HG02884 (cell line): ENCODE measurements around the gene CCDC171.
A peak's percentile ranks its signal among the peaks of the same experiment; 100 is the strongest.
"Not testable (repeated sequence)": the region's sequence is repeated elsewhere in the genome, so short reads cannot be mapped to it uniquely, and the experiment has no call there.

Source experiments
- ATAC-seq: cut with Tn5 transposase; IDR thresholded peaks from one replicate; pipeline ENCODE4 v1.9.1; 2021; ENCODE audit warnings: mild to moderate bottlenecking, moderate library complexity; ENCODE audit not compliant: unreplicated experiment

CCDC171 gene

DNA sequence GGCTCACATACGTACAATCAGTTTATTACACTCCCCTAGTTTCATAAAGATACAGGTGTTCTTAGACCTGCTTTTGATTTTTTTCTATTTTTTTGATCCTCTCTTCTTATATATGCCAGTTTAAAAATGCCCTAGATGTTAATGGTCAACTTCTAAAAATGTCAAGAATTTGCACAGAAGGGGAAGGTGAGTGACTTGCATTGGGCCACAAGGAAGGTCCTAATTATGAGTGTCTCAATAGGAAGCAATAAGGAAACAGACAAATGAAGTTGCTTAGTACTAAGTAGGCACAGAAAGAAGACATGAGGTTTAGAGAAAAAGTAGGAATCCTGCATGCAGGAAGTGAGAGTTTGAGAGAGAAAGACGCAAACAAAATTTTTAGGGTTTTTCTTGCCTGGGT is 3.2 kb upstream of the CCDC171 start:
- no peak for ATAC-seq

DNA sequence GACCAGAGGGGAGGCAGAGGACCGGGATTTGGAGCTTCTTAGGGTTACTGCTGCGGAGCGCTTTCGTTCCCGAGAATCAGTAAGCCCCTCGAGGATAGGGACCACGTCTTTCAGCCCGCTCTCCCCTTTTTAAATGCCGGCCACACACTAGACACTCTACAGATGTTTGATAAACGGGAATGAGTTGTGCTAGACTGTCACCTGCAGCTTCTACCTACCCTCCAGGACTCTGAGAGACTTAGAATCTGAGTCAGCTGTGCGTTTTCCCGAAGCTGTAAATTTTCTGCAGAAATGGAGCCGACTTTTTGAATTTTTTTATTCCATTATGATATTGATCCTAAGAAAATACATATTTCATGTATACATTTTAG is 670 bp downstream of the CCDC171 start:
- peak; percentile 19 for ATAC-seq

DNA sequence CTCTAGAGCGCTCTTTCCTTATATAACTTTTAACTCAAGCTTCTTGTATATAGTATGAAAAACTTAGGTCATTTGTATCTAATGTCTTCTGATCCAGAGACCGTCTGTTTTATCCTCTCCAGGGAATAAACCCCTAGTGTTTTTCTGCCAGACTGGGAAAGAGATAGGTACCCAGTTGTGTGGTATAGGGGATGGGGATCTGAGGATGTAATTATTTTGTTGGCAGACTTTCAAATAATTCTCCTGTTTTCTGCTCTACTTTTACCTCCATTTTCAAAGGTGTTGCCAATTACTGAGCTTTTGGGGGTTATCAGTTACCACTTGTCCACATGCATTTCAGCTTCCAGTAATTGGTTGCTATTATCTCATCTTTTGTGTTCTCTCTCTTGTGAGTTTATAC is 17.9 kb downstream of the CCDC171 start:
- ATAC-seq = no peak

DNA sequence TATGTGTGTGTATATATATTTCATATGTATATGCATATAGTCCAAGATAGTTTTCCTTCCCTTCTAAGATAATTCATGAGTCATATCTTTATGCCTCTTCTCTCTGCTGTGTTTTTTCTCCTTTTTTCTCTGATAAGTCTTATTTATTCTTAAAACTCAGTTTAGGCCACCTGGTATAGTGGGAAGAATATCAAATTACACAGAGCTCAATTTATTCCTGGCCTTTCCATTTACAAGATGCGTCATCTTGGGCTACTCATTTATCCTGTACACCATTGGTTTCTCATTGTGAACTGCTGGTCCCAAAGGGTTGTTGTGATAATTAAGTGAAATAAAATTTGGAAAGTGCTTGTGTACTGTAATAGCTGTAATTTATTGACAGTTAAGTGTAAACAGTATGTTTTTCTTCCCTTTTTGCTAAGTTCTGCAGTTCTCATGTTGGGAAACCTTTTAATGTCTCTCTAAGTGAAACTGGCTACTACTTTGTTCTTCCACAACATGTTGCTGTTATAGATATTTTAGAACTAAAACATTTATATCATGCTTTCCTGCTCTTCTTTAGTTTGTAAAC is 19.4 kb downstream of the CCDC171 start:
- ATAC-seq = no peak

DNA sequence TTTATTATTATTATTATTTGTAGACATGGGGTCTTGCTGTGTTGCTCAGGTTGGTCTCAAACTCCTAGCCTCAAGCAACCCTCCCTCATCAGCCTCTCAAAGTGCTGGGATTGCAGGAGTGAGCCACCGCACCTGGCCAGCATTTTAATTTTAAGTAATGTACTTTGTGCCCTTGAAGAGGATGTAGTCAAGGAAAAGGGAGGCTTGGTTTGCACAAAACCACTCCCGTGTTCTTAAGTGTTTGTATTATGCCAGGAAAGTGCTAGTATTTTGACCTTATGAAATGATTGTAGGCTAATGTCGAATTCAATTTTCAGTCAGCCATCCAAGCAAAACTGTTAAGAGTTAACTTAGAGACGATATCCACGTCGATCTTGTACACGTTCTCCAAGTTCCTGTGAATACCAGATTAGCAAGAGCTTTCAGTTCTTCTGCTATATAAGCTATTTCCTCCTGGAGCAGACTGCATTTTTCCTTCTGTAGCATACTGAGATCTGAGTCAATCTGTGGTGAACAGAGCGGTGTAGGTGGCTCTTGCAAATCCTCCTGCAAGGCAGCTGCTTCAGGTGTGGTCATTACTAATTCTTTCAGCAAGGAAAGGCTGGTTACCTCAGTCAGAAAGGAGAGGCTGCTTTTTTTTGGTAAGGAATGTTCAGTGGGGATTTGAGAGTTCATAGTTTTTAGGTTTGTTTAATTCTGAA is 23.7 kb downstream of the CCDC171 start:
- no peak for ATAC-seq

DNA sequence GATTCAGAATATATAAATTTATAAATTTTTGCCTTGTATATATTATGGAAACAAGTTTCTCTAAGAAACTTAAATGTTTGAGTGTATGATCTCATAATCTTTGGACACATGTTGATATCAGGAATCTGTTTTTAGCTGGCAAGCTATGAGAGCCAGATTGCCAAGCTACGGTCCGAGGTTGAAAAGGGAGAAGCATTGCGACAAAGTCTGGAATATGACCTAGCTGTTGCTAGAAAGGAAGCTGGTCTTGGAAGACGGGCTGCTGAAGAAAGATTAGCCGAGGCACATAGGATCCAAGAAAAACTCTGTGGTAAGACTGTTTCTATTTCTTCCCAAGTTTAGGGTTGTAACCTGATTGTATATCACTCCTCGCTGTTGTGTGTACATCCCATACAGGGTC is 25.9 kb downstream of the CCDC171 start:
- no peak for ATAC-seq

DNA sequence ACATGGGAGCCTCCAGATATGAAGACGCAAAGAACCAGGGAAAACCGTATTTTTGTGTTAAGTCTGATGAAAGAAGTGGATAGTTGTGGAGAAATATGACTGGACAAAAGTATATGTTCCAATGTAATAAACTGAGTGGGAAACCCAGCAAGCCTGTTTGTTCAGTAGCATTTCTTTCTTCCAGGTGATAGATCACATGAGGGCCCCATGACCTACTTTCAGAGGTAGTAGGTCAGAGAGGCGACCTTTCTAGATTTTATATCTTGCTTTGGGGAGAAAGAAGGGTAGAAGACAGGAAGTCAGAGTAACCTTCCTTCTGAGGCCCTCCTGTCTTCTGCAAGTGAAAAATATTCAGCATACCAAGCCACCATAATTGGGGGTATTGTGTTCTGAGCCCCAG is 31.5 kb downstream of the CCDC171 start:
- ATAC-seq = no peak

DNA sequence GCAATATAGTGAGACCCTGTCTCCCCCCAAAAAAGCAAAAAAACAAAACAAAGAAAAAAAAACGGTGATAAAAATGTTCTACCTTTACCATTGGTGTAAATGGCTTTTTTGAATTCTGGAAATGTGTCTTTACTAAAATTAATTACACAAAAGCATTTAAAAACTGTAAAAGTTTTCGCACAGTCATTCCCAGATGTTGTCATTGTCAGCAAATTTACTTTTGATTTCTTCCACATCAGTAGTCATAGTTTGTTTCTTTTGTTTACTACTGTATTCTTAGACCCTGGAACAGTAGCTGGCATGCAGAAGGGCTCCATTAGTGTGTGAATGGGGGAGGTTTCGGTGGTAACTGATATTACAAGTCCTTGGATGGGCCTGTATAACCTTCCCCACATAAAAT is 39.5 kb downstream of the CCDC171 start:
- ATAC-seq = no peak

DNA sequence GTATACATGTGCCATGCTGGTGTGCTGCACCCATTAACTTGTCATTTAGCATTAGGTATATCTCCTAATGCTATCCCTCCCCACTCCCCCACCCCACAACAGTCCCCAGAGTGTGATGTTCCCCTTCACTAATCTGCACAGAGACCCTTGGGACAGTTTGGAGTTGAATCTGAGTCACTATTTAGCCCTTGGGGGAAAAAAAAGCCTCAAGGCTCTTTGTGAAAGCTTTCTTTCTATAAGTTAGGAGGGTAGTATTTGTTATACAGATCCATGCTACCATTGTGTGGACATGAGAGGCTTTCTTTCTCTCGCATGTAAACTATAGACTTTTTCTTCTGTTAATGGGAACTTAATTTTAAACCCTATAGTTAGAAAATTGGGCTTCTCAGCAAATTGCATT is 40.1 kb downstream of the CCDC171 start:
- ATAC-seq = not testable (repeated sequence)

DNA sequence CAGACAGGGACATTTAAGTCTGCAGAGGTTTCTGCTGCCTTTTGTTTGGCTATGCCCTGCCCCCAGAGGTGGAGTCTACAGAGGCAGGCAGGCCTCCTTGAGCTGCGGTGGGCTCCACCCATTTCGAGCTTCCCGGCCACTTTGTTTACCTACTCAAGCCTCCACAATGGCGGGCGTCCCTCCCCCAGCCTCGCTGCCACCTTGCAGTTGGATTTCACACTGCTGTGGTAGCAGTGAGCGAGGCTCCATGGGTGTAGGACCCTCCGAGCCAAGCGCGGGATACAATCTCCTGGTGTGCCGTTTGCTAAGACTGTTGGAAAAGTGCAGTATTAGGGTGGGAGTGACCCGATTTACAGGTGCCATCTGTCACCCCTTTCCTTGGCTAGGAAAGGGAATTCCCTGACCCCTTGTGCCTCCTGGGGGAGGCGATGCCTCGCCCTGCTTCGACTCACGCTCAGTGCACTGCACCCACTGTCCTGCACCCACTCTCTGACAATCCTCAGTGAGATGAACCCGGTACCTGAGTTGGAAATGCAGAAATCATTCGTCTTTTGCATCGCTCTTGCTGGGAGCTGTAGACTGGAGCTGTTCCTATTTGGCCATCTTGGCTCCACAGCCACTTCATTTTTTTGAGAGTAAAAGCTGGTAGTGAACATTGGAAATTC is 48.0 kb downstream of the CCDC171 start:
- ATAC-seq = not testable (repeated sequence)

DNA sequence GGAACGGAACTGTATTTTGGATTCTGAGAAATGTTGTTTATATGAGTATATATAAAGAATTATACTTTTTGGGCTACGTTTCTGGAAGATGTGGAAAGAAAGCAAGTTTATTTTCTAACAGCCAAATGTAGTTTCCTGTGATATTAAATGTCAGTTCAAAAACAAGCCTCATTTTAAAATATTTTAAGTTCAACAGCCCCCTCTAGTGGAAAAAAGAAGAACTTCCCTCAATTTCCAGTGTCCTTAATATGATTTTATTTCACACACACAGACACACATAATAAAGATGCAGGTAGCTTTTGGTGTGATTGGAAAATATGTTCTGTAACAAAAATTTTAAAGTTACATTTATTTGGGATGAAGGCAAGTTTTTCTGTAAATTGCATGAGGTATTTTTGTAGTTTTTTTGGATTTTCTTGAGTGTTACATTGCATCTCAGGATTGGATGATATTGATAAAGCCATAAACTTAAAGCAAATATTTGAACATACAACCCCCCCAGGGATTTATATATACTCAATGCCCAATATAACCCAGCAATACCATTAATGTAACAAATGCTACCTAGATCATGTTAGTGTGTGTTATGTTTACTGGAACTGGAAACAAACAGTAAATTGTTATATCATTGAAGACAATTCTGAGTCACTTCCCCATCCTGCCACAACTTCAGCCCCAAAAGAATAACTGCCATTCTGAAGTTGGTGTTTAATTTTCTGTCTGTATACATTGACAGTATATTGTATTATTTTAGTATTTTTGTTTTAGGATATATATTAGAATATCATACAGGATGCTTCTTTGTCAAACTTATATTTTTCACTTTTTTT is 54.0 kb downstream of the CCDC171 start:
- ATAC-seq = peak; percentile 65

DNA sequence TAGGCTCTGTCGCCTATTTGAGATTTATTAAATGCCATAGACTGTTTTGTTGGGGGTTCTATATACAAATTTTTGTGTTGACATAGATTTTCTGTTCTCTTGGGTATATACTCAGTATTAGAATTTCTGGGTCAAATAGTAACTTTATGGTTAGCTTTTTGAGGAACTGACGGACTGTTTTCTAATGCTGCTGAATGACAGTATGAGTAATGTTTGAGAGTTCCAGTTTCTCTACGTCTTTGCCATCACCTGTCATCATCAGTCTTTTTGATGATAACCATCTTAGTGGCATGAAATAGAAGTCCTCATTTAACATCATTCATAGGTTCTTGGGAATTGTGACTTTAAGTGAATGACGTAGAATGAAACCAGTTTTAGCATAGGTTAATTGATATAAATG is 60.1 kb downstream of the CCDC171 start:
- ATAC-seq = peak; percentile 77

DNA sequence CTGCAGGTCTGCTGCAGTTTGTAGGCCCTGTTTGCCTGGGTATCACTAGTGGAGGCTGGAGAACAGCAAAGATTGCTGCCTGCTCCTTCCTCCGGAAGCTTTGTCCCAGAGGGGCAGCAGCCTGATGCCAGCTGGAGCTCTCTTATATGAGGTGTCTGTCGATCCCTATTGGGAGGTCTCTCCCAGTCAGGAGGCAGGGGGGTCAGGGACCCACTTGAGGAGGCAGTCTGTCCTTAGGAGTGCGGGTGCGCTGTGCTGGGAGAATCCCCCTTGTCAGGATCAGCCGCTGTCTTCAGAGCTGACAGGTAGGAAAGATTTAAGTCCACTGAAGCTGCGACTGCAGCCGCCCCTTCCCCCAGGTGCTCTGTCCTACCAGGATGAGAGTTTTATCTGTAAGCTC is 64.9 kb downstream of the CCDC171 start:
- ATAC-seq = no peak

DNA sequence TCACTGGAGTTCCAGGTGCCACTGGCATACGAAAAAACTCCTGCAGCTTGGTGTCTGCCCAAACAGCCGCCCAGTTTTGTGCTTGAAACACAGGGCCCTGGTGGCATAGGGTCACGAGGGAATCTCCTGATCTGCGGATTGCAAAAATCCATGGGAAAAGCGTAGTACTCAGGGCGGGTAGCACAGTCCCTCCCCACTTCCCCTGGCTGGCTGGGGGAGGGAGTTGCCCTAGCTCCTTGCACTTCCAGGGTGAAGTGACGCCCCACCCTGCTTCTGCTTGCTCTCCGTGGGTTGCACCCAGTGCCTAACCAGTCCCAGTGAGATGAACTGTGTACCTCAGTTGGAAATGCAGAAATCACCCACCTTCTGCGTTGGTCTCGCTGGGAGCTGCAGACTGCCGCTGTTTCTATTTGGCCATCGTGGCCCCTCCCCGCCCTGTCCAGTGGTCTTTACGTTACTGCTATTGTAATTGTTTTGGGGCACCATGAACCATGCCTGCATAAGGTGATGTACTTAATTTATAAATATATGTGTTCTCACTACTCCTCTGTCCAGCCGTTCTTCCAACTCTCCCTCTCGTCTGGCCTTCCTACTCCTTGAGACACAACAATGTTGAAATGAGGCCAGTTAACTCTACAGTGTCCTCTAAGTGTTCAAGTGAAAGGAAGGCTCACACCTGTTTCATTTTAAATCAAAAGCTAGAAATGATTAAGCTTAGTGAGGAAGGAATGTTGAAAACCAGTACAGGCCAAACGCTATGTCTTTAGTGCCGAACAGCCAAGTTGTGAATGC is 65.9 kb downstream of the CCDC171 start:
- ATAC-seq = no peak

DNA sequence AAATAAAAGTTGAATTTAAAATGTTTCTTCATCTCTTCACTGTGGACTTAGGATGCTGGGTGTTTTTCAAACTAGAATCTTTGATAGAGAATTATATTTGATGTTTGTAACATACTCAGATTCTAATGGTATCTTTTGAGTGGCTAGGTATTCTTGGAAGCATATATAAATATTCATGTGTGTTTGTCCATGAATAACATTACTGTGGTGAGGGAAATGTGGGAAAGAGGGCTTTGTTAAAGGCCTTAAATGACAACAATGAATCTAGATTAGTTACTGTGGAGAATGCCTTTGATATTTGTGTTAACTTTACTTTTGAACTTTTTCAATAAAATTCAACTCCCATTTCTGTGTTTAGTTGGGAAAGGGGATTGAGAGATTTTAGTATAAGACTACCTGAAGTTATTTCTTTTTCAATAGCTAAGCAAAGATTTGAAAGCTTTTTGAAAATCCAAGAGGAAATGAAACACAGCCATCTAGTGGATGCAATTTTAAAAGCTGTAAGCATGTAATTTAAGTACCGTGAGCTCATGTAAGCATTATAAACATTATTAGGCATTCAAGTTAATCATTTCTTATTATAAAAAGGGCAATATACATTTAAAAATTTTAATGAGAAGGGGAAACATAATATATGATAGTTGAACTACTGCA is 69.6 kb downstream of the CCDC171 start:
- no peak for ATAC-seq

DNA sequence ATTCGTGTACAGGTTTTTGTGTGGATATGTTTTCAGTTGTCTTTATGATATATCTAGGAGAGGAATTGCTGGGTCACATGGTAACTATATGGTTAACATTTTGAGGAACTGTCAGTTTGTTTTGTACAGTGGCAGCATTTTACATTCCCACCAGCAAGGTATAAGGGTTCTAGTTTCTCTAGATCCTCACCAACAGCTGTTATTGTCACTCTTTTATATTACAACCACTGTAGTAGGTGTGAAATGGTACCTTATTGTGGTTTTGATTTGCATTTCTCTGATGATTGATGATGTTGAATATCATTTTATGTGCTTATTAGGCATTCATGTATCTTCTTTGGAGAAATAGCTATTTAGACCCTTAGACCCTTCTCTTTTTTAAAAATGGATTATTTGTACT is 82.9 kb downstream of the CCDC171 start:
- no peak for ATAC-seq

DNA sequence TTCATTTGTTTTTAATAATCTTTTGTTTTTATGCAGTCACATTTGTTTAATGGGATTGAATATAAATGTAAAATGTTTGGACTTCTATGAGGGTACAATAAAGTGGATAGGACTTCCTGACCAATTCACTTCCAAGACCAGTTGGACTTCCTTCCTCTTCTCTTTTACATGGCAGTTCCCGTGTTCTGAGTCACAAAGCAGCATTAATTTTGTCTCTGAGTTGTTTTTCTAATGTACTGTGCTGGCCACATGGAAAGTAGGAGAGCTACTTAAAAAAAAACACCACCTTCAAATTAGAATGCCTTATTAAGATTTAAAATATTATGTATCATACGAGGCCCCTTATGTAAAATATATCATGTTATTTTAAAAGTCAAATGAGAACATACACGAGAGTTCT is 87.3 kb downstream of the CCDC171 start:
- no peak for ATAC-seq

DNA sequence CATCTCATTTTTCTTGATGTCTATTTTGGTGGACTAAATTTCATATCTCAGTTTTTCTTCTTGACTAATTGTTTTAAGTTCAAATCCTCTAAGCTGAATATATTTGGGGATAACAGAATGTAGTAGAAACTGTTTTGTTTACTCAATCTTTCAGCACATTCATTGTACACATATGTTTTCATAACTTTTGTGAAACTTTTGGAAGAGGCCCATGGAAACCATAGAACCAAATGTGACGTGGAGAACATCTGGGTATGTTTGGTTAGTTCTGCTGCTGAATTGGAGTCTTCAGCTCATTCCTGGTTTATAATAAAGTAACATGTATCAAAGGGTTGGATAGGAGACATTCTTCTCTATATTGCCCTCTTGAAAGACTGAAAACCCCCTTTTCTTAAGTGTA is 88.4 kb downstream of the CCDC171 start:
- ATAC-seq = no peak

DNA sequence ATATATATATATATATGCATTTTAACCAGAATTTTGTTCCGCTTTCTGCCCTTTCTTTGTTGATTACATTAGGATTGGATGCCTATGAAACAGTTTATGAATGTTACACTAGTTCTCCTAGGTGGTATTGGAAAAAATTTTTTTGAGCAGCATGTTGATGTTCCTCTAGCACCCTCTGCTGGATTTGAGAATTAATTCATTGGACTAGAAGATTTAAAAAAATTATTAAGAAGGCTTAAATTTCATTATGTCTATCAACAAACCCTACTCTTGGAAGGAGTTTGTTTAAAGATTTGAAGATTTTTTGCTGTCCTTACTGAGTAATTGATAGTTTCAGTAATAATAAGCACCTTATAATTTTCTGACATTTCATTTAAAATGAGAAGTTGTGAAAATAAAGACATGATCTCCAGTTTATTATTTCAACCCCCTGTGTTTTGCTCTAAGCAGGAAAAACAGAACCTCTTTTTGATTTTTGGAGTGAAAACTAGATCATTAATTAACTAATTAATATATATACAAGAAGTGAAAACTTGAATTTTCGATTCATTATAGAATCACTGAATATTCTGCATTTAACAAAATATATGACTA is 89.6 kb downstream of the CCDC171 start:
- no peak for ATAC-seq

DNA sequence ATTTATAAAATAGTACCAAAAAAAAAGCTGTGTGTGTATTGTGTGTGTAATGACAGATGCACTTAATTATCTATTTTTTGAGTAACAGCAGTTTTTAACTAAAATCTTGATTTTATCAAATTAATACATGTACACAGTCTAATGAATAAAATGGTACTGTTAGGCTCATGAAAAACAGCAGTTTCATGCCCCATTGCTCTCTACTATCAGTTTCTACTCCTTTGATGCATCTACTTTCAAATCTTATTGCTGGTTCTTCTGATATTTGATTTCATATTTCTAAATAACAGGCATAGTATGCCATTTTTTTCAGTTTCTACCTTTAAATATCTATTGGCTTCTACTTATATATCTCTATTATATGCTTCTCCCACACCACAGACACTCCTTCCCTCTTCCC is 117.4 kb downstream of the CCDC171 start:
- no peak for ATAC-seq
